SK-N-SH treated with all-trans-retinoic acid at 6 μM for 48 hours (cell line): Measurements from ENCODE around the gene CFAP91.
"Not testable (repeated sequence)": the region's sequence is repeated elsewhere in the genome, so short reads cannot be mapped to it uniquely, and the experiment has no call there.

ENCODE experiments used
- ATAC-seq: fragments of 200-7000 bp; cut with Tn5 transposase; 3 replicates; pipeline ENCODE4 v1.9.1; 2020; ENCODE audit warnings: mild to moderate bottlenecking, moderate library complexity
- ARNTL ChIP-seq: fragments of 450-650 bp; formaldehyde crosslinking; IDR thresholded peaks from 2 replicates; pipeline ENCODE4 v1.5.0; 2020; ENCODE audit warnings: low read depth, mild to moderate bottlenecking, moderate library complexity, borderline replicate concordance
- BACH2 ChIP-seq: fragments of 250-450 bp; sonication (Bioruptor Pico); IDR thresholded peaks from 2 replicates; pipeline ENCODE4 v1.9.0; 2021; ENCODE audit warnings: mild to moderate bottlenecking, borderline replicate concordance
- CSRNP3 ChIP-seq: fragments of 250-450 bp; sonication (Bioruptor Pico); IDR thresholded peaks from 2 replicates; pipeline ENCODE4 v1.5.1; 2021; ENCODE audit warnings: mild to moderate bottlenecking, moderate library complexity
- ESRRG ChIP-seq: fragments of 250-450 bp; sonication (Bioruptor Pico); IDR thresholded peaks from 2 replicates; pipeline ENCODE4 v1.6.1; 2021; ENCODE audit warnings: mild to moderate bottlenecking
- OSR1 ChIP-seq: fragments of 250-450 bp; sonication (Bioruptor Pico); IDR thresholded peaks from 2 replicates; pipeline ENCODE4 v1.8.0; 2022; ENCODE audit warnings: moderate library complexity, mild to moderate bottlenecking, inconsistent platforms
- PATZ1 ChIP-seq: fragments of 250-450 bp; sonication (Bioruptor Pico); IDR thresholded peaks from 2 replicates; pipeline ENCODE4 v1.8.0; 2020; ENCODE audit warnings: mild to moderate bottlenecking, moderate library complexity, borderline replicate concordance
- POU6F1 ChIP-seq: fragments of 250-450 bp; sonication (Bioruptor Pico); IDR thresholded peaks from 2 replicates; pipeline ENCODE4 v1.8.0; 2021; ENCODE audit warnings: low read depth, mild to moderate bottlenecking, moderate library complexity, borderline replicate concordance
- PPARA ChIP-seq: fragments of 250-450 bp; sonication (Bioruptor Pico); IDR thresholded peaks from 2 replicates; pipeline ENCODE4 v1.5.0; 2020; ENCODE audit warnings: mild to moderate bottlenecking, borderline replicate concordance
- SNAI2 ChIP-seq: fragments of 250-450 bp; sonication (Bioruptor Pico); IDR thresholded peaks from 2 replicates; pipeline ENCODE4 v1.5.0; 2020; ENCODE audit warnings: mild to moderate bottlenecking, moderate library complexity
- TCF4 ChIP-seq: fragments of 250-450 bp; sonication (Bioruptor Pico); IDR thresholded peaks from 2 replicates; pipeline ENCODE4 v1.8.0; 2021; ENCODE audit warnings: mild to moderate bottlenecking, moderate library complexity, borderline replicate concordance
- TOX ChIP-seq: fragments of 250-450 bp; sonication (Bioruptor Pico); IDR thresholded peaks from 2 replicates; pipeline ENCODE4 v1.8.0; 2021; ENCODE audit warnings: mild to moderate bottlenecking, moderate library complexity, borderline replicate concordance
- ZC3H10 ChIP-seq: fragments of 250-450 bp; sonication (Bioruptor Pico); IDR thresholded peaks from 2 replicates; pipeline ENCODE4 v1.5.1; 2021; ENCODE audit warnings: mild to moderate bottlenecking, moderate library complexity
- ZFP3 ChIP-seq: fragments of 250-450 bp; sonication (Bioruptor Pico); IDR thresholded peaks from 2 replicates; pipeline ENCODE4 v1.5.0; 2020; ENCODE audit warnings: mild to moderate bottlenecking, moderate library complexity
- ZFP30 ChIP-seq: fragments of 450-650 bp; formaldehyde crosslinking; IDR thresholded peaks from 2 replicates; pipeline ENCODE4 v1.5.0; 2022; ENCODE audit warnings: mild to moderate bottlenecking, moderate library complexity
- ZNF565 ChIP-seq: fragments of 450-650 bp; formaldehyde crosslinking; conservative IDR thresholded peaks from 2 replicates; pipeline ENCODE4 v1.5.0; 2020; ENCODE audit warnings: low read depth, mild to moderate bottlenecking, moderate library complexity
- ZNF8 ChIP-seq: fragments of 450-650 bp; formaldehyde crosslinking; IDR thresholded peaks from 2 replicates; pipeline ENCODE4 v1.5.0; 2020; ENCODE audit warnings: mild to moderate bottlenecking, moderate library complexity
- TF ChIP-seq, protein P1 (sequence below): fragments of 250-450 bp; sonication (Bioruptor Pico); IDR thresholded peaks from 2 replicates; pipeline ENCODE4 v1.5.0; 2020; ENCODE audit warnings: mild to moderate bottlenecking, moderate library complexity
- TF ChIP-seq, protein P2 (sequence below): fragments of 250-450 bp; sonication (Bioruptor Pico); IDR thresholded peaks from 2 replicates; pipeline ENCODE4 v1.5.1; 2020; ENCODE audit warnings: low read depth, mild to moderate bottlenecking, moderate library complexity

The CFAP91 gene

GRCh38 chr3:119676771-119677640 is 25.8 kb upstream of the CFAP91 start, which contains the start of gene COX17 (continued):
- TF ChIP-seq PATZ1 (CRISPR knock-in tag), result no peak
- no peak for TF ChIP-seq TOX (CRISPR knock-in tag)
- no peak for TF ChIP-seq ESRRG (CRISPR knock-in tag)
- no peak for TF ChIP-seq SNAI2 (CRISPR knock-in tag)
- no peak for TF ChIP-seq ZNF565 (CRISPR knock-in tag)
- TF ChIP-seq CSRNP3, result no peak
- no peak for TF ChIP-seq BACH2

GRCh38 chr3:119677641-119677934 is 25.2 kb upstream of the CFAP91 start:
- TF ChIP-seq ZNF565 (CRISPR knock-in tag) (no peak), BACH2 (no peak), ZFP3 (no peak), PPARA (CRISPR knock-in tag) (no peak), ZFP30 (no peak), ARNTL (no peak), SNAI2 (CRISPR knock-in tag) (no peak), ZNF8 (no peak), TOX (CRISPR knock-in tag) (no peak), CSRNP3 (no peak), TCF4 (no peak), POU6F1 (no peak), ZC3H10 (CRISPR knock-in tag) (no peak), OSR1 (CRISPR knock-in tag) (no peak)
- TF ChIP-seq, protein P1, sequence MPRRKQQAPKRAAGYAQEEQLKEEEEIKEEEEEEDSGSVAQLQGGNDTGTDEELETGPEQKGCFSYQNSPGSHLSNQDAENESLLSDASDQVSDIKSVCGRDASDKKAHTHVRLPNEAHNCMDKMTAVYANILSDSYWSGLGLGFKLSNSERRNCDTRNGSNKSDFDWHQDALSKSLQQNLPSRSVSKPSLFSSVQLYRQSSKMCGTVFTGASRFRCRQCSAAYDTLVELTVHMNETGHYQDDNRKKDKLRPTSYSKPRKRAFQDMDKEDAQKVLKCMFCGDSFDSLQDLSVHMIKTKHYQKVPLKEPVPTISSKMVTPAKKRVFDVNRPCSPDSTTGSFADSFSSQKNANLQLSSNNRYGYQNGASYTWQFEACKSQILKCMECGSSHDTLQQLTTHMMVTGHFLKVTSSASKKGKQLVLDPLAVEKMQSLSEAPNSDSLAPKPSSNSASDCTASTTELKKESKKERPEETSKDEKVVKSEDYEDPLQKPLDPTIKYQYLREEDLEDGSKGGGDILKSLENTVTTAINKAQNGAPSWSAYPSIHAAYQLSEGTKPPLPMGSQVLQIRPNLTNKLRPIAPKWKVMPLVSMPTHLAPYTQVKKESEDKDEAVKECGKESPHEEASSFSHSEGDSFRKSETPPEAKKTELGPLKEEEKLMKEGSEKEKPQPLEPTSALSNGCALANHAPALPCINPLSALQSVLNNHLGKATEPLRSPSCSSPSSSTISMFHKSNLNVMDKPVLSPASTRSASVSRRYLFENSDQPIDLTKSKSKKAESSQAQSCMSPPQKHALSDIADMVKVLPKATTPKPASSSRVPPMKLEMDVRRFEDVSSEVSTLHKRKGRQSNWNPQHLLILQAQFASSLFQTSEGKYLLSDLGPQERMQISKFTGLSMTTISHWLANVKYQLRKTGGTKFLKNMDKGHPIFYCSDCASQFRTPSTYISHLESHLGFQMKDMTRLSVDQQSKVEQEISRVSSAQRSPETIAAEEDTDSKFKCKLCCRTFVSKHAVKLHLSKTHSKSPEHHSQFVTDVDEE (CRISPR knock-in tag), result no peak
- TF ChIP-seq, protein P2, sequence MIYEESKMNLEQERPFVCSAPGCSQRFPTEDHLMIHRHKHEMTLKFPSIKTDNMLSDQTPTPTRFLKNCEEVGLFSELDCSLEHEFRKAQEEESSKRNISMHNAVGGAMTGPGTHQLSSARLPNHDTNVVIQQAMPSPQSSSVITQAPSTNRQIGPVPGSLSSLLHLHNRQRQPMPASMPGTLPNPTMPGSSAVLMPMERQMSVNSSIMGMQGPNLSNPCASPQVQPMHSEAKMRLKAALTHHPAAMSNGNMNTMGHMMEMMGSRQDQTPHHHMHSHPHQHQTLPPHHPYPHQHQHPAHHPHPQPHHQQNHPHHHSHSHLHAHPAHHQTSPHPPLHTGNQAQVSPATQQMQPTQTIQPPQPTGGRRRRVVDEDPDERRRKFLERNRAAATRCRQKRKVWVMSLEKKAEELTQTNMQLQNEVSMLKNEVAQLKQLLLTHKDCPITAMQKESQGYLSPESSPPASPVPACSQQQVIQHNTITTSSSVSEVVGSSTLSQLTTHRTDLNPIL, result no peak
- ATAC-seq, result no peak

DNA sequence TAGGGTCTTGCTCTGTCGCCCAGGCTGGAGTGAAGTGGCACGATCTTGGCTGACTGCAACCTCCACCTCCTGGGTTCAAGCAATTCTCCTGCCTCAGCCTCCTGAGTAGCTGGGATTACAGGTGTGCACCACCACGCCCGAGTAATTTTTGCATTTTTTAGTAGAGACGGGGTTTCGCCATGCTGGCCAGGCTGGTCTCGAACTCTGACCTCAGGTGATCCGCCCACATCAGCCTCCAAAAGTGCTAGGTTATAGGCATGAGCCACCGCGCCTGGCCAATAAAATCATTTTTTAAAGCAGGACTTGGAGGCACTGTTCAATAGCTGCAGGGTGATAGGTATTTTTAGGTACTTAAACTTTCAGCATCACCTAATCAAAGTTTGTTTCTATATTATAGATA is 24.6 kb upstream of the CFAP91 start:
- not testable (repeated sequence) for ATAC-seq
